ENCODE results near the gene LRP1B. TPM values are rescaled to one million over a fixed set of nuclear protein-coding genes. Genes with fewer than 3 reads are reported as not detected.

Gene LRP1B
- total RNA-seq, 2 donors from 2014 or later, result 0.91 to 1.2 TPM

GRCh38 chr2:140863713-140864112, 1267.1 kb downstream of the LRP1B start:
- Histone ChIP-seq H3K4me1 (replicated peaks) (no peaks in the 10 kb centered on the region), H3K27me3 (replicated peaks; ENCODE audit: insufficient read depth) (no peaks in the 10 kb centered on the region), H3K9me3 (no peaks in the 10 kb centered on the region), H3K4me3 (no peak overlapping the region), H3K36me3 (no peaks in the 10 kb centered on the region), H3K27ac (no peak overlapping the region)
- intact Hi-C loops (cut with DNase I), result no loop called here
- DNase-seq (ENCODE audit: low spot score), result no peak
- TF ChIP-seq POLR2AphosphoS5 (IDR thresholded peaks at IDR 0.05) (no peak), CTCF (IDR thresholded peaks at IDR 0.05) (peak in 2 of 4 experiments; percentile 30 to 37)
- 63% methylated on average over 2 of the region's 2 CpGs for WGBS

DNA sequence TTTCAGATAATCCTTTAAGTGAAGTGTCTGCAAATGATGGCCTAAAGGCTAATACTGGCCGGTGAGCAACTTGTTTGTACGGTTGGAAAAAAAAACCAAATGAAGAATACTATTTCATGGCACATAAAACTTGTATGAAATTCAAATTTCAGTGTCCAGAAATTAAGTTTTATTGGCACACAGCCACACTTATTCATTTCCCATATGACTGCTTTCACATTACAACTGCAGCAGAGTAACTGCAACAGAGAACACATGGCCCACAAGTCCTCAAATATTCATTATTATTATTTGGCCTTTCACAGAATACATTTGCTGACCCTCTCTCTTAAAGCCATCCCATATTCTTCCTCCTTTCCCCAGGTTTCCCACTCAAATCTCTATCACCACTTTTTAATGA, 1268.6 kb downstream of the LRP1B start:
- no peaks in the 10 kb centered on the region for H3K36me3 ChIP-seq
- no peak for DNase-seq (ENCODE audit: low spot score)
- intact Hi-C loops (cut with DNase I), result no loop called here
- WGBS, result 43% methylated on average over 2 of the region's 2 CpGs
- no peaks in the 10 kb centered on the region for H3K27me3 ChIP-seq (replicated peaks; ENCODE audit: insufficient read depth)
- no peak overlapping the region for H3K4me3 ChIP-seq
- no peak overlapping the region for H3K27ac ChIP-seq
- no peaks in the 10 kb centered on the region for H3K4me1 ChIP-seq (replicated peaks)
- H3K9me3 ChIP-seq, result no peaks in the 10 kb centered on the region
- TF ChIP-seq POLR2A (IDR thresholded peaks at IDR 0.05) (no peak), POLR2AphosphoS5 (IDR thresholded peaks at IDR 0.05) (no peak), CTCF (IDR thresholded peaks at IDR 0.05) (no peak)

GRCh38 chr2:140861666-140862065, 1269.2 kb downstream of the LRP1B start:
- 55% methylated on average over 3 of the region's 3 CpGs for WGBS
- Histone ChIP-seq H3K36me3 (no peaks in the 10 kb centered on the region), H3K4me3 (no peak overlapping the region), H3K27me3 (replicated peaks; ENCODE audit: insufficient read depth) (no peaks in the 10 kb centered on the region), H3K27ac (no peak overlapping the region), H3K4me1 (replicated peaks) (no peaks in the 10 kb centered on the region), H3K9me3 (no peaks in the 10 kb centered on the region)
- TF ChIP-seq POLR2AphosphoS5 (IDR thresholded peaks at IDR 0.05) (no peak), CTCF (IDR thresholded peaks at IDR 0.05) (no peak), POLR2A (IDR thresholded peaks at IDR 0.05) (no peak)
- DNase-seq (ENCODE audit: low spot score), result no peak
- intact Hi-C loops (cut with DNase I), result no loop called here

DNA sequence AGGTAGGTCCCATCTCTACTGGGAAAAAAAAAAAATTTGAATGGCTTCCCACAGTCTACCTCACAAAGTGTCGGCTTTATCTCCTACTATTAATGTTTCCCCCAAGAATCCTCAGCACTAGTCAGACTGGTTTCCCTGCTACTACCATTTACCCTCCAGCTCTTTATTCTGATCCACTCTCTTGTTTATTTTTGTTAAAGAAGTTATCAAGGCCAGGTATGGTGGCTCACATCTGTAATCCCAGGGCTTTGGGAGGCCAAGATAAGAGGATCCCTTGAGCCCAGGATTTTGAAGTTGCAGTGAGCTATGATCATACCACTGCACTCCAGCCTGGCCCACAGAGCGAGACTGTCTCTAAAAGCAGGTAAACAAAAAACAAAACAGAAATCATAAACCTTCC, 1275.3 kb downstream of the LRP1B start:
- 72% methylated on average over 2 of the region's 2 CpGs for WGBS
- TF ChIP-seq POLR2A (IDR thresholded peaks at IDR 0.05) (no peak), CTCF (IDR thresholded peaks at IDR 0.05) (no peak), POLR2AphosphoS5 (IDR thresholded peaks at IDR 0.05) (no peak)
- DNase-seq (ENCODE audit: low spot score), result no peak
- Histone ChIP-seq H3K4me1 (replicated peaks) (no peaks in the 10 kb centered on the region), H3K36me3 (no peaks in the 10 kb centered on the region), H3K27ac (no peak overlapping the region), H3K9me3 (no peaks in the 10 kb centered on the region), H3K4me3 (no peak overlapping the region), H3K27me3 (replicated peaks; ENCODE audit: insufficient read depth) (no peaks in the 10 kb centered on the region)
- intact Hi-C loops (cut with DNase I), result no loop called here

- Histone ChIP-seq H3K4me3 (no peak overlapping the region), H3K4me1 (replicated peaks) (no peaks in the 10 kb centered on the region), H3K36me3 (no peaks in the 10 kb centered on the region), H3K27ac (no peak overlapping the region), H3K27me3 (replicated peaks; ENCODE audit: insufficient read depth) (no peaks in the 10 kb centered on the region), H3K9me3 (no peaks in the 10 kb centered on the region)
- DNase-seq (ENCODE audit: low spot score), result no peak
- no peak for TF ChIP-seq CTCF (IDR thresholded peaks at IDR 0.05)
- TF ChIP-seq POLR2AphosphoS5 (IDR thresholded peaks at IDR 0.05), result no peak
- TF ChIP-seq POLR2A (IDR thresholded peaks at IDR 0.05), result no peak
- WGBS, result 76% methylated on average over 4 of the region's 4 CpGs
- intact Hi-C loops (cut with DNase I), result no loop called here
These were observed 1279.4 kb downstream of the LRP1B start for GRCh38 chr2:140851258-140851981.
